Measurements from ENCODE around the gene ENSA.
"Not testable (repeated sequence)": the region's sequence is repeated elsewhere in the genome, so short reads cannot be mapped to it uniquely, and the experiment has no call there.

Gene ENSA

DNA sequence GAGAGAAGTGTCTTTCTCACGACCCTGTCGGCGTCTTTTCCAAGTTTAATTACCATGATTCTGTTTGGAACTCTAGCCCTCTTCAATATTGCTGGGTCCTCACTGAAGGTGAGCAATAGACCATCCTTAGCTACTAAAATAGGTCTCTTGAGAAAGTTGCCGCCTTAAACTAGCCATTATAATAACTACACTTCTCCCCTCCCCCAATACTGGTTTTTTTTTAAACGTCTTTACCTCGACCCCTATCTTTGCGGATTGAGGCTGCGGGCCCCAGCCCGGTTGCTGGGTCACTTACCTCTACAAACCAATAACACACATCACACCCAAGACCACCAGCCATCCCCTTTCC is 672 bp downstream of the ENSA start:
- no peak for DNase-seq (ENCODE audit: low spot score in 2 of 2)
- no peak for ATAC-seq
- no peaks in the 10 kb centered on the region for H3K9me3 Mint-ChIP-seq
- H3K27ac Mint-ChIP-seq: no peak overlapping the region
- no peak overlapping the region for H3K4me3 Mint-ChIP-seq
- H3K36me3 Mint-ChIP-seq: peaks cover 6% of the 10 kb centered on the region
- H3K4me1 Mint-ChIP-seq: peaks cover 45% of the 10 kb centered on the region

DNA sequence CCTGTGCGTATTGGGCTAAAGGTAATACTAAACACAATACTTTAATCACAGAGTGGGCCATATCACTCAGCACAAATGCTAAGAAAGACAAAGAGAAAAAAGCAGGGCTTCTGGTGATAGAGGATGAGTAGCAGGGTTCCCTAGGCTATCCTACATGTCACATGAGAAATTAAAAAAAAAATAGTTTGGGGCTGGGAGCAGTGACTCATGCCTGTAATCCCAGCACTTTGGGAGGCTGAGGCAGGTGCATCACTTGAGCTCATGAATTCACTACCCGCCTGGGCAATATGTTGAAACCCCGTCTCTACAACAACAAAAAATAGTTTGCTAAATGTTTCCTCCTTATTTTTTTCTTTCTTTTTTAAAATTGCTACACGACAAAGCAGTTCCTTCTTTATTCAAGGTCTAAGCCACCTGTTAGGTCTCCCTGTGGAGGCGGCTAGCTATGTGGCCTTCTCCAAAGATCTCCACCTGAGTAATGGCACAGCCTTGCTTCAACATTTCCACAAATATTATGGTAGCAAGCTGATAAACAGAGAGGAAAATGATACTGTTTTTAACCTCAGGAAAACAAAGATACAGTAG is 1.5 kb downstream of the ENSA start:
- DNase-seq (ENCODE audit: low spot score in 2 of 2) (no peak), ATAC-seq (no peak)
- Mint-ChIP-seq H3K27ac (no peak overlapping the region), H3K9me3 (no peaks in the 10 kb centered on the region), H3K4me3 (no peak overlapping the region), H3K4me1 (peaks cover 52% of the 10 kb centered on the region), H3K36me3 (peaks cover 6% of the 10 kb centered on the region)

DNA sequence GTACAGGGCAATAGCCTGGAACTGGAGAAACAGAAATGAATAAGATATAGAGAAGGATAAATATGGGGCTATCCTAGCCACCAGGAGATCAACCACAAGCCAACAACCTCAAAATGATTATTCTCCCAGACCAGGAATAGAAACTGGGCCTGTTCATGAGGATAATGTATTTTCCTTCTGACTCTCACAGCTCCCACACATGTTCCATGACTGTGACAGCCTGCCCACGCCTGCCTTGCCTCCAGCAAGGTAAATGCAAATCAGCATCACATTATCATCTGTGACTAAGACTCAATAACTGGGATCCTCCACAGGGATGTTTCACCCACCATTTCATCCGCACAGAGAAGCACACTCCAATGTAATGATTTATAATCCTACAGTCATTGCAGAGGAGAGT is 3.3 kb downstream of the ENSA start:
- H3K9me3 Mint-ChIP-seq: no peaks in the 10 kb centered on the region
- peak overlapping the region; percentile 37 for H3K27ac Mint-ChIP-seq
- ATAC-seq (no peak), DNase-seq (ENCODE audit: low spot score in 2 of 2) (no peak)
- H3K4me1 Mint-ChIP-seq: peaks cover 60% of the 10 kb centered on the region
- no peak overlapping the region for H3K4me3 Mint-ChIP-seq
- no peaks in the 10 kb centered on the region for H3K36me3 Mint-ChIP-seq

- ATAC-seq; H3K9me3 Mint-ChIP-seq; DNase-seq (ENCODE audit: low spot score in 2 of 2); H3K36me3 Mint-ChIP-seq: not testable (repeated sequence)
- H3K27ac Mint-ChIP-seq: peak overlapping the region; percentile 91
- peaks cover 67% of the 10 kb centered on the region for H3K4me1 Mint-ChIP-seq
- H3K4me3 Mint-ChIP-seq: peak overlapping the region; percentile 6
These were observed 4.9 kb downstream of the ENSA start for GRCh38 chr1:150624546-150624945.

GRCh38 chr1:150624134-150624533 is 5.3 kb downstream of the ENSA start:
- not testable (repeated sequence) for H3K9me3 Mint-ChIP-seq; DNase-seq (ENCODE audit: low spot score in 2 of 2); H3K36me3 Mint-ChIP-seq; ATAC-seq
- H3K4me3 Mint-ChIP-seq: peak overlapping the region; percentile 6
- H3K4me1 Mint-ChIP-seq: peaks cover 71% of the 10 kb centered on the region
- H3K27ac Mint-ChIP-seq: peak overlapping the region; percentile 91

DNA sequence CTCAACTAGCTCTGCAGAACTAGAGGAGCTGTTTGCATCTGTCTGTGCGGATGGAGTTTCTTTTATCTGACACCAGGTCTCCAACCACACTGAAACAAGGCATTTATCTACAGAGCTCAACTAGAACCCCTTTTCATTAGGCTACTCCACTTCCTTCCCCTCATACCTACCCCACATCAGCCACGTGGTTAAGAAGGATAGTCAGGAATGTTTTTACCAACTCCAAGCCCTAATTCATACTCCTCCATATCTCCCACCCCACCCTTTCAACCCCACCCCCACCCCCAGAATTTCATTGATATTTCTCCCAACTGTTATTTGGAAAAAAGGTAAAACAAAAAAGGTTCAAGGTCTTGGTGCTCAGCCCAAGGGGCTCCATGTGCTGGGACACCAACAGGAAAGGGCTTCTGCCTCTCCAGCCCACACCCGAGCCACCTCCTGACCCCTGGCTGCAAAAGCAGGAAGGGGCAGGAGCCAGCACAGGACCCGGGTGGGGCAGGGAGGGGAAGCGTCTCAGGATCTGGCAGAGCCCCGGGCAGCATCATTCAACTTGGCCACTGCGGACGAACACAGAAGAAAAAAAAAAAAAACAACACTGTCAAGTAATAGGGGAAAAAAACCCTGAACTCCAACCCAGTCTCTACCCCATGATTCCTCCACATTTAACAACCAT is 7.0 kb downstream of the ENSA start:
- no peak for ATAC-seq
- Mint-ChIP-seq H3K9me3 (no peaks in the 10 kb centered on the region), H3K36me3 (no peaks in the 10 kb centered on the region), H3K27ac (peak overlapping the region; percentile 91), H3K4me1 (peaks cover 62% of the 10 kb centered on the region), H3K4me3 (peak overlapping the region; percentile 47)
- no peak for DNase-seq (ENCODE audit: low spot score in 2 of 2)

GRCh38 chr1:150621497-150622302 is 7.7 kb downstream of the ENSA start:
- Mint-ChIP-seq H3K27ac (peak overlapping the region; percentile 91), H3K36me3 (no peaks in the 10 kb centered on the region), H3K4me3 (peak overlapping the region; percentile 47), H3K9me3 (no peaks in the 10 kb centered on the region), H3K4me1 (peaks cover 67% of the 10 kb centered on the region)
- DNase-seq (ENCODE audit: low spot score in 2 of 2) (no peak), ATAC-seq (peak; percentile 46)

DNA sequence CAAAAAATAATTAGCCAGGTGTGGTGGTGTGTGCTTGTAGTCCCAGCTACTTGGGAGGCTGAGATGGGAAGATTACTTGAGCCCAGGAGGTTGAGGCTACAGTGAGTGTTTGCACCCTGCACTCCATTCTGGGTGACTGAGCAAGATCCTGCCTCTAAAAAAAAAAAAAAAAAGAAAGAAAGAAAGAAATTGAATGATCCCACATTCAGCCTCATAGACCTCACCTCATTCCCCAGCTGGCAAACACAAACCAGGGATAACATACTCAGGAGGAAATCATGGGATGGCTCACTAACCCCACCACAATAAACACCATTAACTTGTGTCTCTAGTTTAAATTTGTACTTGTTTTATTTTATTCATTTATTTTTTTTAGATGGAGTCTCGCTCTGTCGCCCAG is 8.5 kb downstream of the ENSA start:
- Mint-ChIP-seq H3K9me3 (no peaks in the 10 kb centered on the region), H3K36me3 (no peaks in the 10 kb centered on the region), H3K4me1 (peaks cover 70% of the 10 kb centered on the region), H3K4me3 (peak overlapping the region; percentile 47), H3K27ac (peak overlapping the region; percentile 91)
- ATAC-seq: no peak
- no peak for DNase-seq (ENCODE audit: low spot score in 2 of 2)

GRCh38 chr1:150619576-150620509 is 9.6 kb downstream of the ENSA start:
- Mint-ChIP-seq H3K4me3 (peak overlapping the region; percentile 2), H3K9me3 (no peaks in the 10 kb centered on the region), H3K27ac (peak overlapping the region; percentile 91), H3K4me1 (peaks cover 70% of the 10 kb centered on the region), H3K36me3 (no peaks in the 10 kb centered on the region)
- DNase-seq (ENCODE audit: low spot score in 2 of 2) (no peak), ATAC-seq (no peak)

GRCh38 chr1:150615346-150616201 is 13.8 kb downstream of the ENSA start:
- DNase-seq (ENCODE audit: low spot score in 2 of 2): no peak
- H3K4me3 Mint-ChIP-seq: peak overlapping the region; percentile 67
- peaks cover 72% of the 10 kb centered on the region for H3K4me1 Mint-ChIP-seq
- ATAC-seq: peak; percentile 31
- H3K9me3 Mint-ChIP-seq: no peaks in the 10 kb centered on the region
- H3K27ac Mint-ChIP-seq: peak overlapping the region; percentile 95
- peaks cover 29% of the 10 kb centered on the region for H3K36me3 Mint-ChIP-seq

- Mint-ChIP-seq H3K4me3 (peak overlapping the region; percentile 67), H3K36me3 (peaks cover 36% of the 10 kb centered on the region), H3K27ac (peak overlapping the region; percentile 93), H3K9me3 (no peaks in the 10 kb centered on the region), H3K4me1 (peaks cover 63% of the 10 kb centered on the region)
- peak in 1 of 2 donors; percentile 74 for DNase-seq (ENCODE audit: low spot score in 2 of 2)
- ATAC-seq: peak; percentile 79
These were observed 16.1 kb downstream of the ENSA start for GRCh38 chr1:150613061-150613920.

GRCh38 chr1:150612014-150612345 is 17.4 kb downstream of the ENSA start:
- H3K4me3 Mint-ChIP-seq: peak overlapping the region; percentile 67
- DNase-seq (ENCODE audit: low spot score in 2 of 2): no peak
- peaks cover 36% of the 10 kb centered on the region for H3K36me3 Mint-ChIP-seq
- no peaks in the 10 kb centered on the region for H3K9me3 Mint-ChIP-seq
- no peak for ATAC-seq
- peaks cover 59% of the 10 kb centered on the region for H3K4me1 Mint-ChIP-seq
- H3K27ac Mint-ChIP-seq: peak overlapping the region; percentile 93

GRCh38 chr1:150610576-150610975 is 18.8 kb downstream of the ENSA start:
- Mint-ChIP-seq H3K9me3 (no peaks in the 10 kb centered on the region), H3K4me3 (peak overlapping the region; percentile 67), H3K36me3 (peaks cover 41% of the 10 kb centered on the region), H3K4me1 (peaks cover 51% of the 10 kb centered on the region), H3K27ac (peak overlapping the region; percentile 93)
- no peak for DNase-seq (ENCODE audit: low spot score in 2 of 2)
- no peak for ATAC-seq
